Left ventricle myocardium inferior (tissue), 1 donor: ENCODE results near the gene C9orf50. TPM values are rescaled to one million over a fixed set of nuclear protein-coding genes. Genes with fewer than 3 reads are reported as not detected.
A peak's percentile ranks its signal among the peaks of the same experiment; 100 is the strongest.

ENCODE experiments used
- DNase-seq: peaks from one replicate; pipeline ENCODE4 v3.0.0-alpha.2; 2020
- H3K27ac ChIP-seq: fragments of 200-600 bp; replicated peaks from 2 replicates; pipeline ENCODE4 v1.8.0; 2021
- H3K27me3 ChIP-seq: fragments of 200-600 bp; 2 replicates; pipeline ENCODE4 v1.8.0; 2021; ENCODE audit warnings: low read depth
- H3K36me3 ChIP-seq: fragments of 200-600 bp; 2 replicates; pipeline ENCODE4 v1.8.0; 2021
- H3K4me1 ChIP-seq: fragments of 200-600 bp; 2 replicates; pipeline ENCODE4 v1.8.0; 2021
- H3K4me3 ChIP-seq: fragments of 200-600 bp; 2 replicates; pipeline ENCODE4 v1.8.0; 2021; ENCODE audit warnings: mild to moderate bottlenecking, moderate library complexity
- H3K9me3 ChIP-seq: fragments of 200-600 bp; replicated peaks from 2 replicates; pipeline ENCODE4 v1.8.0; 2021
- intact Hi-C: fragments of 100-400 bp; cut with micrococcal nuclease; formaldehyde crosslinking; loops from one replicate; pipeline ENCODE4 v1.11.0; 2022
- total RNA-seq: library from RNA; stranded (reverse); fragmentation: NEBNext Ultra II Directional; extraction: Animal tissue kit (Norgen Biotek cat#: 25700); gene quantifications from one replicate; pipeline ENCODE4 v1.2.1, GENCODE V29; 2021
- TF ChIP-seq, protein P1 (sequence below): fragments of 200-600 bp; IDR thresholded peaks from 2 replicates; pipeline ENCODE4 v1.8.0; 2021; ENCODE audit warnings: antibody characterized with exemption, mild to moderate bottlenecking, borderline replicate concordance
- donor health status: DM: no; HTN: yes; CAD: no; lungs with severe emphysema.

Gene C9orf50
- total RNA-seq, 1 donor from 2014 or later, result not detected

DNA sequence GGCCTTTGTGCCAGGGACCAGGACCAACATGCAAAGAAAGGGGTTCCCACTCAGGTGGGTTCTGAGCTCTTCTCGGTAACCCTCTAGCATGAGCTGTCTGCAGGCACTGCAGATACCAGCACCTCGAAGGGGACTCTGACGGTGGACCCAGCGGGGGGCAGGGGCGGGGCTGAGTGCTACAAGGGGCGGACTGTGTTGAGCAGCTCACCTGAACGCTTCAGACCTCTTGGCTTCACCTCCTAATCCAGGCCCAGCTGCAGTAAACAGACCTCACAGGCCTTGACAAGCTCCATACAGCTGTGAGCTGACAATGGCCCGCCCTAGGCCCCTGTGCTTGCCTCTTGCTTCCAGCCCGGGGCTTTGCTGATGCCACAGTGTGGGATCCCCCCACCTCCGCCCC is 48.4 kb downstream of the C9orf50 start:
- DNase-seq, result no peak
- H3K9me3 ChIP-seq, result peaks cover 3% of the 10 kb centered on the region
- H3K27me3 ChIP-seq, result peaks cover 10% of the 10 kb centered on the region
- H3K27ac ChIP-seq, result no peak overlapping the region
- peaks cover 45% of the 10 kb centered on the region for H3K4me1 ChIP-seq
- TF ChIP-seq, protein P1, sequence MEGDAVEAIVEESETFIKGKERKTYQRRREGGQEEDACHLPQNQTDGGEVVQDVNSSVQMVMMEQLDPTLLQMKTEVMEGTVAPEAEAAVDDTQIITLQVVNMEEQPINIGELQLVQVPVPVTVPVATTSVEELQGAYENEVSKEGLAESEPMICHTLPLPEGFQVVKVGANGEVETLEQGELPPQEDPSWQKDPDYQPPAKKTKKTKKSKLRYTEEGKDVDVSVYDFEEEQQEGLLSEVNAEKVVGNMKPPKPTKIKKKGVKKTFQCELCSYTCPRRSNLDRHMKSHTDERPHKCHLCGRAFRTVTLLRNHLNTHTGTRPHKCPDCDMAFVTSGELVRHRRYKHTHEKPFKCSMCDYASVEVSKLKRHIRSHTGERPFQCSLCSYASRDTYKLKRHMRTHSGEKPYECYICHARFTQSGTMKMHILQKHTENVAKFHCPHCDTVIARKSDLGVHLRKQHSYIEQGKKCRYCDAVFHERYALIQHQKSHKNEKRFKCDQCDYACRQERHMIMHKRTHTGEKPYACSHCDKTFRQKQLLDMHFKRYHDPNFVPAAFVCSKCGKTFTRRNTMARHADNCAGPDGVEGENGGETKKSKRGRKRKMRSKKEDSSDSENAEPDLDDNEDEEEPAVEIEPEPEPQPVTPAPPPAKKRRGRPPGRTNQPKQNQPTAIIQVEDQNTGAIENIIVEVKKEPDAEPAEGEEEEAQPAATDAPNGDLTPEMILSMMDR, result no peak
- intact Hi-C loops, result no loop called here
- H3K36me3 ChIP-seq, result no peaks in the 10 kb centered on the region
- H3K4me3 ChIP-seq, result no peak overlapping the region

DNA sequence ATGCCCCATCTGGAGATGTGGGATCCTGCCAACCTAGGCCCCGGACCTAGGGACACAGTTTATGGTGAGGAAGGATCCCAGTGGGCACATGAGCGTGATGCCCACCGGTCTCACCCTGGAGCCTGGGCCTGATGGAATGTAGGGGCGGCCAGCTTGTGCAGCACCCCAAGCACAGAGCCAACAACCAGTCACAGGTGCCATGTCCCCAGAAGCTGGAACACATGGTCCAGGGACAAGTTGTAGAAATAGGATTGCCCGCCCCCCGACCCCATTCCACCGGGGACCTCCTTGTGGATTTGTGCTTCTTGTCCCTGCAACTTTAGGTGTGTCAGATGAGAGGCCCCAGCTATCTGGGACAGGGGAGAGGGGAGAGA is 48.9 kb downstream of the C9orf50 start:
- Histone ChIP-seq H3K9me3 (peaks cover 3% of the 10 kb centered on the region), H3K36me3 (no peaks in the 10 kb centered on the region), H3K27me3 (peaks cover 10% of the 10 kb centered on the region), H3K4me3 (no peak overlapping the region), H3K4me1 (peaks cover 47% of the 10 kb centered on the region), H3K27ac (no peak overlapping the region)
- TF ChIP-seq, protein P1, result no peak
- DNase-seq, result no peak
- intact Hi-C loops, result no loop called here

GRCh38 chr9:129571298-129572051 is 49.4 kb downstream of the C9orf50 start:
- peaks cover 43% of the 10 kb centered on the region for H3K4me1 ChIP-seq
- no peak overlapping the region for H3K4me3 ChIP-seq
- H3K27me3 ChIP-seq, result peaks cover 10% of the 10 kb centered on the region
- DNase-seq, result no peak
- TF ChIP-seq, protein P1, result no peak
- H3K36me3 ChIP-seq, result no peaks in the 10 kb centered on the region
- H3K27ac ChIP-seq, result peak overlapping the region; percentile 74
- peaks cover 3% of the 10 kb centered on the region for H3K9me3 ChIP-seq
- intact Hi-C loops, result no loop called here

GRCh38 chr9:129570450-129571297 is 50.2 kb downstream of the C9orf50 start:
- no peak overlapping the region for H3K4me3 ChIP-seq
- peak overlapping the region; percentile 74 for H3K27ac ChIP-seq
- H3K27me3 ChIP-seq, result peaks cover 10% of the 10 kb centered on the region
- peaks cover 3% of the 10 kb centered on the region for H3K9me3 ChIP-seq
- TF ChIP-seq, protein P1, result no peak
- H3K36me3 ChIP-seq, result no peaks in the 10 kb centered on the region
- H3K4me1 ChIP-seq, result peaks cover 41% of the 10 kb centered on the region
- intact Hi-C loops, result no loop called here
- peak; percentile 61 for DNase-seq

DNA sequence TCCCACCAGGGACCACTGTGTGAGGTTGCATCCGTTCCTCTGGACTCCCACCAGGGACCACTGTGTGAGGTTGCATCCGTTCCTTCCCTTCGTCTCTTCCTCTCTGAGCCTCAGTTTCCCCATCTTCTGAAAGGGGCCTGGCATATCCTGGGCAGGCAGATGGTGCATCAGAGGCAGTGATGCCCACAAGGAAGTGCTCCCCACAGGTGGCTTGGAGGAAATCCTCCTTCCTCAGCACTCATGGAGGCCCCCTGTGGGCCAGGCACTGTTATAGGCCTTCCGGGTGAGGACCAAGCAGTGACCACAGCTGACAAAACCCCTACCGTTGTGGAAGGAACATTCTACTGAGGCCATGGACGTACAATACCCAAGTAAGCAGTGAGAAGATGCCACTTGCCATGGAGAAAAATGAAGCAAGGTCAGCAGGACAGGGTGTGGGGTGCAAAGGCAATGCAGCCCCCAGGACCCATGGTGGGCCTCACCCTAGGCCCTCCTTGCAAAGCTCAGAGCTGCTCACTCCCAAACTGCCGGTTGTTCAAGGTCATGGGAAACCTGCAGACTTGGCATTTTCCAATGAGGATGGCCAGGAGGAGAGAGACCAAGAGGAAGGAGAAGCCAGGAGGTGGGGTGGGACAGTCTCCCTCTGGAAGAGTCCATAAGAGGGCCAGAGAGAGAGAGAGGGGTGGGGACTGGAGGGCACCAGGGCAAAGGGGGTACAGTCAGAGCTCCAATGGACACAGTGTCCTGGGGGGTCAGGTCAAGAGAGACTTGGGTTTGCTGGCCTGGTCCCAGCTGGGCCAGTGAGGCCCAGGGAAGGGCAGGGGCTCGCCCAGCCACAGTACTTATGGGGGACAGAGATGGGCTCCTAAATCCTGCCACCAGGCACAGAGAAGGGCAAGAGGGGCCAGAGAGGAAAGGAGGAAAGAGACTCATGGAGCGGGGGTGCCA is 51.1 kb downstream of the C9orf50 start:
- peaks cover 10% of the 10 kb centered on the region for H3K27me3 ChIP-seq
- TF ChIP-seq, protein P1, result peak; percentile 48
- H3K9me3 ChIP-seq, result peaks cover 3% of the 10 kb centered on the region
- intact Hi-C loops, result no loop called here
- peak overlapping the region; percentile 74 for H3K27ac ChIP-seq
- H3K4me3 ChIP-seq, result peak overlapping the region; percentile 70
- no peak for DNase-seq
- H3K4me1 ChIP-seq, result peaks cover 41% of the 10 kb centered on the region
- no peaks in the 10 kb centered on the region for H3K36me3 ChIP-seq
